GM23338 (cell line): ENCODE measurements around the gene TLR6.

Source experiments
- CREB1 ChIP-seq: fragments of 250-450 bp; sonication (Bioruptor Pico); IDR thresholded peaks from 2 replicates; pipeline ENCODE4 v1.5.0; 2020; ENCODE audit warnings: low read depth, mild to moderate bottlenecking, moderate library complexity
- CTCF ChIP-seq, 2 experiments: fragments of 200-600 bp in 1 of 2; sonication (generic) in 1 of 2; conservative IDR thresholded peaks; 2 replicates each; pipeline versions ENCODE4 v1.5.1 to v1.6.1; 2016 to 2017; ENCODE audit warnings: antibody characterized with exemption in 2 of 2, low read depth in 2 of 2, mild to moderate bottlenecking in 2 of 2, moderate library complexity in 1 of 2
- EZH2 ChIP-seq: fragments of 200-600 bp; sonication (generic); IDR thresholded peaks from one replicate; pipeline ENCODE4 v1.8.0; 2017; ENCODE audit warnings: antibody characterized with exemption, mild to moderate bottlenecking, low read depth; ENCODE audit not compliant: unreplicated experiment
- EZH2phosphoT487 ChIP-seq: fragments of 200-600 bp; sonication (generic); IDR thresholded peaks from one replicate; pipeline ENCODE4 v1.8.1; 2018; ENCODE audit warnings: antibody characterized with exemption; ENCODE audit not compliant: unreplicated experiment
- JUNB ChIP-seq: IDR thresholded peaks from one replicate; pipeline ENCODE4 v1.6.1; 2016; ENCODE audit warnings: antibody characterized with exemption; ENCODE audit not compliant: unreplicated experiment
- NANOG ChIP-seq: IDR thresholded peaks from 2 replicates; pipeline ENCODE4 v1.6.1; 2016; ENCODE audit warnings: antibody characterized with exemption, borderline replicate concordance
- POLR2AphosphoS5 ChIP-seq: IDR thresholded peaks from 2 replicates; pipeline ENCODE4 v1.6.1; 2016; ENCODE audit warnings: antibody characterized with exemption, low read depth
- REST ChIP-seq: IDR thresholded peaks from one replicate; pipeline ENCODE4 v1.6.1; 2018; ENCODE audit warnings: antibody characterized with exemption; ENCODE audit not compliant: unreplicated experiment
- STAT1 ChIP-seq: IDR thresholded peaks from one replicate; pipeline ENCODE4 v1.6.1; 2016; ENCODE audit warnings: antibody characterized with exemption; ENCODE audit not compliant: unreplicated experiment
- ZNF331 ChIP-seq: fragments of 250-450 bp; sonication (Bioruptor Pico); IDR thresholded peaks from 2 replicates; pipeline ENCODE4 v1.5.0; 2020; ENCODE audit warnings: low read depth, mild to moderate bottlenecking, moderate library complexity

DNA sequence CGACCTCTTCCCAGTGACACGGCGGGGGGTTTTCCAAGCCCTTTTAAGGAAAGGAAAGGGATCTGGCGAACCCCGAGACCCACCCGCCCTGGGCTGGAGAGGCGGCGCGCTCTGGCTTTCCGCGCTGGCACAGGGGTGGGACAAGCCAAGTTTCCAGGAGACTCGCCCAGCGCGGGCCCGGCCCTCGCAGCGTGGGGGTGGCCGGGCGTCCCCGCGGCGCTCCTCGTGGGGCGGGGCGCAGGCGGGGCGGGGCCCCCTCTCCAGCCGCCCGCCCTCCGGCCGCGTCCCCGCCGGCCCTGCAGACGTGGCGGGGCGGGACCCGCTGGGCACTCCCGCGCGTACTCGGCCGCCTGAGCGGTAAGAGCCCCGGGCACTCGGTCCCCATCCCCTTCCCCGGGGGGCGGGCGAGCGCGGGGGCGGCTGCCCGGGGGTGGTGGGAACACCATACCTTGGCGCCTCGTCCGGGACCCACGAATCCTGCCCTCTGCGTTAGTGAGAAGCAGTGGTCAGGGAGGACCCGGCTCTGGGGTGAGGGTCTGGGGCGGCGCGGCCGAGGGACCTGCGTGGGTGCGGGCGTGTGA lies 11.0 kb upstream of the TLR6 start, which contains the start of gene FAM114A1:
- TF ChIP-seq CTCF (conservative IDR thresholded peaks at IDR 0.05; ENCODE audit: low read depth in 2 of 2): no peak
- no peak for TF ChIP-seq REST
- no peak; the same call in 1 of the 2 replicates for TF ChIP-seq POLR2AphosphoS5
- TF ChIP-seq JUNB: no peak
- TF ChIP-seq EZH2phosphoT487: no peak
- no peak for TF ChIP-seq EZH2
- TF ChIP-seq NANOG: no peak
- TF ChIP-seq ZNF331: no peak
- TF ChIP-seq CREB1: no peak
- no peak for TF ChIP-seq STAT1
